ENCODE data around the gene MAPKAPK3. TPM values are rescaled to one million over a fixed set of nuclear protein-coding genes. Genes with fewer than 3 reads are reported as not detected.

MAPKAPK3 gene
- total and polyA plus RNA-seq, 2 of the 4 experiments (the other 2 are of a cell fraction): 38.3 to 57.2 TPM

DNA sequence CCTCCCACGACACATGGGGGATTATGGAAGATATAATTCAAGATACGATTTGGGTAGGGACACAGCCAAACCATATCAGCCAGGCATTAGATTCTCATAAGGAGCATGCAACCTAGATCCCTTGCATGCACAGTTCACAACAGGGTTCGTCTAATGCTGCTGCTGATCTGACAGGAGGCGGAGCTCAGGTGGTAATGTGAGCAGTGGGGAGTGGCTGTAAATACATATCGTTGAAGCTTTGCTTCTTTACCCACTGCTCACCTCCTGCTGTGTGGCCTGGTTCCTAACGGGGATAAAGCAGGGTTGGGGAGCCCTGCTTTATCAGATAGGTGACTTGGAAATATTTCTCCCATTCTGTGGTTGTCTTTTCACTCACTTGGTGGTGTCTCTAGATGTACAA lies 72.6 kb downstream of the MAPKAPK3 start:
- H2BK15ac ChIP-seq (ENCODE audit: low read depth, low read length): no peak overlapping the region
- intact Hi-C loops (cut with micrococcal nuclease): no loop called here
- no peaks in the 10 kb centered on the region for H3K4me1 ChIP-seq (ENCODE audit: control insufficient read depth, insufficient read depth, low read length)
- no peaks in the 10 kb centered on the region for H4K20me1 ChIP-seq (ENCODE audit: insufficient read depth, low read length)
- BruUV-seq (replicated peaks): no TSS peak
- H3K27ac ChIP-seq (ENCODE audit: insufficient read depth, low read length): no peak overlapping the region
- dilution Hi-C loops (cut with HindIII; ENCODE audit: low sequenced_read_pairs, unreplicated experiment): no loop called here
- no peak overlapping the region for H4K5ac ChIP-seq (ENCODE audit: low read depth, low read length)
- H3K14ac ChIP-seq (replicated peaks; ENCODE audit: low read depth, low read length): no peak overlapping the region
- no peak overlapping the region for H2BK120ac ChIP-seq (ENCODE audit: low read depth, low read length)
- no peak overlapping the region for H2BK5ac ChIP-seq (ENCODE audit: low read depth, low read length, poor library complexity, severe bottlenecking)
- peaks cover 2% of the 10 kb centered on the region; the same call in 1 of the 2 replicates for H3K27me3 ChIP-seq (ENCODE audit: control insufficient read depth, insufficient read depth, low read length)
- no peaks in the 10 kb centered on the region for H3K9me1 ChIP-seq (ENCODE audit: insufficient read depth, low read length)
- no peaks in the 10 kb centered on the region for H3K9me3 ChIP-seq (ENCODE audit: control insufficient read depth, insufficient read depth, low read length)
- H4K8ac ChIP-seq (ENCODE audit: low read depth in 2 of 2, low read length in 2 of 2): no peak overlapping the region
- no peaks in the 10 kb centered on the region for H3K36me3 ChIP-seq (ENCODE audit: control insufficient read depth, insufficient read depth, low read length)
- in situ Hi-C loops (cut with MboI; ENCODE audit: low sequenced_read_pairs): no loop called here
- no peak for DNase-seq
- no peak overlapping the region for H3K18ac ChIP-seq (ENCODE audit: low read depth, low read length)
- H3K56ac ChIP-seq (ENCODE audit: extremely low read depth, insufficient read depth, low read length): no peak overlapping the region
- no peak overlapping the region for H3K4ac ChIP-seq (ENCODE audit: low read depth, low read length)
- no peak overlapping the region for H3K9ac ChIP-seq (ENCODE audit: low read depth, low read length)
- no peak for ATAC-seq (ENCODE audit: low read depth)
- POLR2A ChIA-PET (ENCODE audit: unreplicated experiment): no interaction called here
- TF ChIP-seq RAD21 (IDR thresholded peaks at IDR 0.05; ENCODE audit: low read length) (no peak), MAZ (IDR thresholded peaks at IDR 0.05; ENCODE audit: borderline replicate concordance, low read depth, low read length) (no peak), SMC3 (IDR thresholded peaks at IDR 0.05; ENCODE audit: low read depth, low read length) (no peak), MAFK (IDR thresholded peaks at IDR 0.05; ENCODE audit: low read depth, low read length) (no peak), CEBPB (IDR thresholded peaks at IDR 0.05; ENCODE audit: low read depth, low read length) (no peak), POLR2A (IDR thresholded peaks at IDR 0.05; ENCODE audit: low read depth, low read length) (no peak), RCOR1 (IDR thresholded peaks at IDR 0.05; ENCODE audit: insufficient replicate concordance, low read length) (no peak), BHLHE40 (IDR thresholded peaks at IDR 0.05; ENCODE audit: low read depth, low read length) (no peak), FOS (IDR thresholded peaks at IDR 0.05; ENCODE audit: low read depth, low read length) (no peak)
- TF ChIP-seq, protein P1, sequence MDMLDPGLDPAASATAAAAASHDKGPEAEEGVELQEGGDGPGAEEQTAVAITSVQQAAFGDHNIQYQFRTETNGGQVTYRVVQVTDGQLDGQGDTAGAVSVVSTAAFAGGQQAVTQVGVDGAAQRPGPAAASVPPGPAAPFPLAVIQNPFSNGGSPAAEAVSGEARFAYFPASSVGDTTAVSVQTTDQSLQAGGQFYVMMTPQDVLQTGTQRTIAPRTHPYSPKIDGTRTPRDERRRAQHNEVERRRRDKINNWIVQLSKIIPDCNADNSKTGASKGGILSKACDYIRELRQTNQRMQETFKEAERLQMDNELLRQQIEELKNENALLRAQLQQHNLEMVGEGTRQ (IDR thresholded peaks at IDR 0.05; ENCODE audit: low read depth, low read length): no peak
- TF ChIP-seq, protein P2, sequence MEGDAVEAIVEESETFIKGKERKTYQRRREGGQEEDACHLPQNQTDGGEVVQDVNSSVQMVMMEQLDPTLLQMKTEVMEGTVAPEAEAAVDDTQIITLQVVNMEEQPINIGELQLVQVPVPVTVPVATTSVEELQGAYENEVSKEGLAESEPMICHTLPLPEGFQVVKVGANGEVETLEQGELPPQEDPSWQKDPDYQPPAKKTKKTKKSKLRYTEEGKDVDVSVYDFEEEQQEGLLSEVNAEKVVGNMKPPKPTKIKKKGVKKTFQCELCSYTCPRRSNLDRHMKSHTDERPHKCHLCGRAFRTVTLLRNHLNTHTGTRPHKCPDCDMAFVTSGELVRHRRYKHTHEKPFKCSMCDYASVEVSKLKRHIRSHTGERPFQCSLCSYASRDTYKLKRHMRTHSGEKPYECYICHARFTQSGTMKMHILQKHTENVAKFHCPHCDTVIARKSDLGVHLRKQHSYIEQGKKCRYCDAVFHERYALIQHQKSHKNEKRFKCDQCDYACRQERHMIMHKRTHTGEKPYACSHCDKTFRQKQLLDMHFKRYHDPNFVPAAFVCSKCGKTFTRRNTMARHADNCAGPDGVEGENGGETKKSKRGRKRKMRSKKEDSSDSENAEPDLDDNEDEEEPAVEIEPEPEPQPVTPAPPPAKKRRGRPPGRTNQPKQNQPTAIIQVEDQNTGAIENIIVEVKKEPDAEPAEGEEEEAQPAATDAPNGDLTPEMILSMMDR (conservative IDR thresholded peaks at IDR 0.05; ENCODE audit: low read depth, low read length): no peak
- H3K4me2 ChIP-seq (ENCODE audit: low read depth, low read length): no peak overlapping the region
- no peak overlapping the region for H3K4me3 ChIP-seq (ENCODE audit: insufficient read depth, low read depth, low read length)
- H4K91ac ChIP-seq (ENCODE audit: insufficient read depth, low read depth, low read length): no peak overlapping the region
- no peak overlapping the region for H3K23ac ChIP-seq (ENCODE audit: low read depth, low read length)
- CTCF ChIA-PET: no interaction called here
- no peak overlapping the region for H2AFZ ChIP-seq (replicated peaks; ENCODE audit: low read length, poor library complexity)
- H3K79me1 ChIP-seq (ENCODE audit: low read depth in 1 of 2, low read length in 2 of 2): no peaks in the 10 kb centered on the region
- no CpG with 5 or more reads among the region's 6 CpGs for WGBS, 2 experiments (ENCODE audit: extremely low coverage in 2 of 2, insufficient read length in 1 of 2)
- H2BK20ac ChIP-seq (ENCODE audit: low read depth, low read length): no peak overlapping the region
- no peak overlapping the region for H2AK9ac ChIP-seq (replicated peaks; ENCODE audit: low read depth, low read length, poor library complexity)
- no peak overlapping the region for H2AK5ac ChIP-seq (ENCODE audit: low read depth, low read length)

All from IMR-90 (cell line).